ENCODE results near the gene PODXL2. TPM values are rescaled to one million over a fixed set of nuclear protein-coding genes. Genes with fewer than 3 reads are reported as not detected.

PODXL2 gene
- total RNA-seq, 1 donor from 2014 or later = 3.9 TPM

- no peaks in the 10 kb centered on the region for H3K9me3 Mint-ChIP-seq
- no peak overlapping the region for H3K27ac Mint-ChIP-seq
- H3K27me3 Mint-ChIP-seq (ENCODE audit: low read depth) = peaks cover 1% of the 10 kb centered on the region
- intact Hi-C loops (cut with micrococcal nuclease) = no loop called here
- no peak overlapping the region for H3K4me3 Mint-ChIP-seq (ENCODE audit: low read depth)
- no peak for DNase-seq (ENCODE audit: low spot score)
- no peaks in the 10 kb centered on the region for H3K4me1 Mint-ChIP-seq (ENCODE audit: low read depth)
- no peaks in the 10 kb centered on the region for H3K36me3 Mint-ChIP-seq (ENCODE audit: low read depth)
Measured at GRCh38 chr3:127719369-127719768, 90.4 kb downstream of the PODXL2 start.

- Mint-ChIP-seq H3K27ac (no peak overlapping the region), H3K4me1 (ENCODE audit: low read depth) (no peaks in the 10 kb centered on the region), H3K36me3 (ENCODE audit: low read depth) (no peaks in the 10 kb centered on the region), H3K4me3 (ENCODE audit: low read depth) (no peak overlapping the region), H3K27me3 (ENCODE audit: low read depth) (peaks cover 2% of the 10 kb centered on the region), H3K9me3 (no peaks in the 10 kb centered on the region)
- intact Hi-C loops (cut with micrococcal nuclease) = no loop called here
- DNase-seq (ENCODE audit: low spot score) = no peak
Measured at GRCh38 chr3:127720161-127720823, 91.3 kb downstream of the PODXL2 start.

- no peaks in the 10 kb centered on the region for H3K36me3 Mint-ChIP-seq (ENCODE audit: low read depth)
- peaks cover 2% of the 10 kb centered on the region for H3K4me1 Mint-ChIP-seq (ENCODE audit: low read depth)
- peaks cover 6% of the 10 kb centered on the region for H3K27me3 Mint-ChIP-seq (ENCODE audit: low read depth)
- intact Hi-C loops (cut with micrococcal nuclease) = no loop called here
- no peak overlapping the region for H3K27ac Mint-ChIP-seq
- no peak for DNase-seq (ENCODE audit: low spot score)
- H3K4me3 Mint-ChIP-seq (ENCODE audit: low read depth) = no peak overlapping the region
- H3K9me3 Mint-ChIP-seq = no peaks in the 10 kb centered on the region
Measured at GRCh38 chr3:127720985-127721935, 92.3 kb downstream of the PODXL2 start.

- peaks cover 6% of the 10 kb centered on the region for H3K27me3 Mint-ChIP-seq (ENCODE audit: low read depth)
- H3K4me1 Mint-ChIP-seq (ENCODE audit: low read depth) = peaks cover 2% of the 10 kb centered on the region
- intact Hi-C loops (cut with micrococcal nuclease) = no loop called here
- no peaks in the 10 kb centered on the region for H3K36me3 Mint-ChIP-seq (ENCODE audit: low read depth)
- no peak overlapping the region for H3K4me3 Mint-ChIP-seq (ENCODE audit: low read depth)
- no peak overlapping the region for H3K27ac Mint-ChIP-seq
- H3K9me3 Mint-ChIP-seq = no peaks in the 10 kb centered on the region
- no peak for DNase-seq (ENCODE audit: low spot score)
Measured at GRCh38 chr3:127722091-127722784, 93.3 kb downstream of the PODXL2 start.

Other genes starting within 250 kb of the PODXL2 start
- gene TPRA1, start 38.5 kb upstream of the PODXL2 start, total RNA-seq = 36.0 and 37.1 TPM in 2 replicates
- gene MCM2, start 30.8 kb upstream of the PODXL2 start, total RNA-seq = 196 and 215 TPM in 2 replicates
- gene ABTB1, start 43.8 kb downstream of the PODXL2 start, total RNA-seq = 11.7 and 12.1 TPM in 2 replicates
- gene MGLL, start 193.3 kb downstream of the PODXL2 start, total RNA-seq = 6.5 and 6.6 TPM in 2 replicates